Activated B cell treated with CpG ODN at 0.5 μM for 24 hours (primary cell): Measurements from ENCODE around the gene ABCC2. TPM values are rescaled to one million over a fixed set of nuclear protein-coding genes. Genes with fewer than 3 reads are reported as not detected.

ENCODE experiments used
- ATAC-seq: fragments of 200-7000 bp; cut with Tn5 transposase; one replicate; pipeline ENCODE4 v1.10.0; 2021; ENCODE audit warnings: low read depth, mild to moderate bottlenecking, moderate library complexity
- CTCF ChIA-PET: fragments of 350-600 bp; sonication (Branson Sonifier 250); formaldehyde crosslinking; loops from one replicate; lab custom pipeline; 2021; ENCODE audit warnings: antibody characterized with exemption; lab: Charles Lee
- POLR2A ChIA-PET: fragments of 350-600 bp; sonication (Branson Sonifier 250); formaldehyde crosslinking; loops from one replicate; lab custom pipeline; 2021; ENCODE audit warnings: antibody characterized with exemption; lab: Charles Lee
- DNase-seq: peaks from one replicate; pipeline ENCODE4 v3.0.0; 2022
- H3K27ac Mint-ChIP-seq: one replicate; pipeline ENCODE4 v1.8.0; 2020; ENCODE audit warnings: mixed read lengths
- H3K27me3 Mint-ChIP-seq: one replicate; pipeline ENCODE4 v1.8.0; 2021; ENCODE audit warnings: mixed read lengths
- H3K36me3 Mint-ChIP-seq: one replicate; pipeline ENCODE4 v1.8.0; 2021; ENCODE audit warnings: low read depth, mixed read lengths
- H3K4me1 Mint-ChIP-seq: one replicate; pipeline ENCODE4 v1.8.0; 2021; ENCODE audit warnings: mixed read lengths
- H3K4me3 Mint-ChIP-seq: one replicate; pipeline ENCODE4 v1.8.0; 2020; ENCODE audit warnings: mild to moderate bottlenecking, mixed read lengths
- H3K9me3 Mint-ChIP-seq: one replicate; pipeline ENCODE4 v1.8.0; 2020; ENCODE audit warnings: mixed read lengths
- CTCF ChIP-seq: fragments of 200-600 bp; IDR thresholded peaks from one replicate; pipeline ENCODE4 v1.8.0; 2022; ENCODE audit warnings: antibody characterized with exemption, mild to moderate bottlenecking
- intact Hi-C: fragments of 100-400 bp; cut with micrococcal nuclease; formaldehyde crosslinking; loops from one replicate; pipeline ENCODE4 v1.15.1; 2024
- total RNA-seq: library from RNA; stranded (reverse); gene quantifications from 2 replicates; pipeline ENCODE4 v1.2.3, GENCODE V29; 2022

Gene ABCC2
- total RNA-seq, 1 donor from 2014 or later: 4.0 TPM

GRCh38 chr10:99880080-99880835, 97.8 kb downstream of the ABCC2 start:
- ChIA-PET POLR2A (interaction anchor here (0.6 kb wide), 1 partner anchor 41 kb away, joined by 6 read pairs; no protein-coding TSS in a partner anchor), CTCF (no interaction called here)
- Mint-ChIP-seq H3K4me1 (no peaks in the 10 kb centered on the region), H3K9me3 (no peaks in the 10 kb centered on the region), H3K36me3 (peaks cover 94% of the 10 kb centered on the region), H3K4me3 (no peak overlapping the region), H3K27ac (no peak overlapping the region), H3K27me3 (no peaks in the 10 kb centered on the region)
- no peak for TF ChIP-seq CTCF
- DNase-seq (no peak), ATAC-seq (no peak)
- intact Hi-C loops: no loop called here

GRCh38 chr10:99881371-99881770, 98.9 kb downstream of the ABCC2 start:
- POLR2A ChIA-PET: no interaction called here
- no peak for TF ChIP-seq CTCF
- CTCF ChIA-PET: no interaction called here
- Mint-ChIP-seq H3K9me3 (no peaks in the 10 kb centered on the region), H3K4me1 (no peaks in the 10 kb centered on the region), H3K4me3 (no peak overlapping the region), H3K27ac (no peak overlapping the region), H3K36me3 (peaks cover 93% of the 10 kb centered on the region), H3K27me3 (no peaks in the 10 kb centered on the region)
- DNase-seq: no peak
- intact Hi-C loops: no loop called here
- no peak for ATAC-seq

GRCh38 chr10:99883523-99883922, 101.1 kb downstream of the ABCC2 start:
- no peak for DNase-seq
- Mint-ChIP-seq H3K27ac (no peak overlapping the region), H3K4me1 (no peaks in the 10 kb centered on the region), H3K4me3 (no peak overlapping the region), H3K36me3 (peaks cover 91% of the 10 kb centered on the region), H3K27me3 (no peaks in the 10 kb centered on the region), H3K9me3 (no peaks in the 10 kb centered on the region)
- ChIA-PET CTCF (interaction anchor here (1.3 to 1.6 kb wide), 2 partner anchors 126 to 162 kb away, joined by 4 to 5 read pairs; partner anchors contain the start of gene DNMBP), POLR2A (no interaction called here)
- intact Hi-C loops: no loop called here
- ATAC-seq: no peak
- no peak for TF ChIP-seq CTCF

GRCh38 chr10:99888622-99889021, 106.2 kb downstream of the ABCC2 start:
- Mint-ChIP-seq H3K36me3 (peaks cover 65% of the 10 kb centered on the region), H3K4me1 (no peaks in the 10 kb centered on the region)

More at GRCh38 chr10:99888622-99889021, 106.2 kb downstream of the ABCC2 start:
- Mint-ChIP-seq H3K9me3 (no peaks in the 10 kb centered on the region), H3K27me3 (no peaks in the 10 kb centered on the region), H3K27ac (no peak overlapping the region), H3K4me3 (no peak overlapping the region)
- ATAC-seq (no peak), DNase-seq (no peak)
- TF ChIP-seq CTCF: no peak
- POLR2A ChIA-PET: interaction anchor here (0.7 kb wide), 1 partner anchor 121 kb away, joined by 3 read pairs; the partner anchor contains the start of gene DNMBP
- intact Hi-C loops: no loop called here
- CTCF ChIA-PET: interaction anchor here (1.1 kb wide), 2 partner anchors 43 to 157 kb away, joined by 3 to 4 read pairs; no protein-coding TSS in a partner anchor
